ENCODE data around the gene CD3E.

DNA sequence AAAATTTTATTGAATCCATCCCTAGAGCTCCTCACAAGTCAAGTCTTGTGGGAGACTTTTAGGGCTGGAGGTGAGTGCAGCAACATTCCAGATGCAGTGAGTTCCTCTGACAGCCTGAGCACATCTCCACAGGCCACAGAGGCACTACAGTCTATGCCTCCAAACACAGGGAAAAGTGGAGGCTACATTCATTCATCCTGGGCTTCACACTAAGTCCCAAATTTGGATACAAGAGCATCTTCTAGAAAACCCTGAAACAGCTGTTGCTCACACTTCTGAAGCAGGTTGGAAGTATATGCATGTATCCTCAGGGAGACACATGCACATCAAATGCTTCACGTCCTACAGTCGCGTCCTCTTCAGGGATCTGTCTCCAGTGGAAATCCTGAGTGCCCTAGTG lies 36.7 kb downstream of the CD3E start:
- TF ChIP-seq, protein P1, sequence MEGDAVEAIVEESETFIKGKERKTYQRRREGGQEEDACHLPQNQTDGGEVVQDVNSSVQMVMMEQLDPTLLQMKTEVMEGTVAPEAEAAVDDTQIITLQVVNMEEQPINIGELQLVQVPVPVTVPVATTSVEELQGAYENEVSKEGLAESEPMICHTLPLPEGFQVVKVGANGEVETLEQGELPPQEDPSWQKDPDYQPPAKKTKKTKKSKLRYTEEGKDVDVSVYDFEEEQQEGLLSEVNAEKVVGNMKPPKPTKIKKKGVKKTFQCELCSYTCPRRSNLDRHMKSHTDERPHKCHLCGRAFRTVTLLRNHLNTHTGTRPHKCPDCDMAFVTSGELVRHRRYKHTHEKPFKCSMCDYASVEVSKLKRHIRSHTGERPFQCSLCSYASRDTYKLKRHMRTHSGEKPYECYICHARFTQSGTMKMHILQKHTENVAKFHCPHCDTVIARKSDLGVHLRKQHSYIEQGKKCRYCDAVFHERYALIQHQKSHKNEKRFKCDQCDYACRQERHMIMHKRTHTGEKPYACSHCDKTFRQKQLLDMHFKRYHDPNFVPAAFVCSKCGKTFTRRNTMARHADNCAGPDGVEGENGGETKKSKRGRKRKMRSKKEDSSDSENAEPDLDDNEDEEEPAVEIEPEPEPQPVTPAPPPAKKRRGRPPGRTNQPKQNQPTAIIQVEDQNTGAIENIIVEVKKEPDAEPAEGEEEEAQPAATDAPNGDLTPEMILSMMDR (IDR thresholded peaks at IDR 0.05; ENCODE audit: insufficient read depth, low read length, poor library complexity, severe bottlenecking), result no peak
- no peak for TF ChIP-seq EZH2phosphoT487 (conservative IDR thresholded peaks at IDR 0.05; ENCODE audit: low read length)
